ENCODE results near the gene IDUA.

The IDUA gene

GRCh38 chr4:956531-957230, 30.2 kb upstream of the IDUA start:
- no peak for DNase-seq

- no peak for DNase-seq
Measured at GRCh38 chr4:957231-957580, 29.6 kb upstream of the IDUA start.

GRCh38 chr4:957581-958313, 29.1 kb upstream of the IDUA start:
- no peak for DNase-seq

GRCh38 chr4:958314-958665, 28.6 kb upstream of the IDUA start:
- DNase-seq: no peak

GRCh38 chr4:958696-959337, 28.0 kb upstream of the IDUA start:
- no peak for DNase-seq

GRCh38 chr4:959338-960139, 27.3 kb upstream of the IDUA start:
- DNase-seq: no peak

GRCh38 chr4:960140-960635, 26.7 kb upstream of the IDUA start:
- no peak for DNase-seq

- no peak for DNase-seq
Measured at GRCh38 chr4:960636-961350, 26.1 kb upstream of the IDUA start.

- DNase-seq: no peak
Measured at GRCh38 chr4:961351-962230, 25.3 kb upstream of the IDUA start.

- DNase-seq: peak; percentile 51
Measured at GRCh38 chr4:962231-963208, 24.3 kb upstream of the IDUA start.

- no peak for DNase-seq
Measured at GRCh38 chr4:963276-964225, 23.3 kb upstream of the IDUA start.

- DNase-seq: no peak
Measured at GRCh38 chr4:964346-965025, 22.4 kb upstream of the IDUA start.

- no peak for DNase-seq
Measured at GRCh38 chr4:965048-965765, 21.6 kb upstream of the IDUA start.

- DNase-seq: no peak
Measured at GRCh38 chr4:965766-966134, 21.1 kb upstream of the IDUA start.

- DNase-seq: no peak
Measured at GRCh38 chr4:966266-967112, 20.4 kb upstream of the IDUA start.
